ENCODE measurements around the gene KCNK1. TPM values are rescaled to one million over a fixed set of nuclear protein-coding genes. Genes with fewer than 3 reads are reported as not detected.

Gene KCNK1
- total and polyA plus RNA-seq, 2 of the 8 experiments (the other 6 are each of a cell fraction or from before 2014, with no cell fraction given) = 11.9 to 16.5 TPM

- TF ChIP-seq ATF2 (IDR thresholded peaks at IDR 0.05; ENCODE audit: low read length) = no peak
- TF ChIP-seq TAF1 (IDR thresholded peaks at IDR 0.05; ENCODE audit: low read depth, low read length) = 0 out of 2 replicates have a peak, but pooled peaks have one; percentile 13
- no peak for TF ChIP-seq JUN (IDR thresholded peaks at IDR 0.05; ENCODE audit: low read depth, low read length)
- TF ChIP-seq NRF1 (IDR thresholded peaks at IDR 0.05; ENCODE audit: low read depth, low read length) = no peak
- peak; percentile 49 for TF ChIP-seq ASH2L (IDR thresholded peaks at IDR 0.05; ENCODE audit: low read length)
- no peak for TF ChIP-seq CREB1 (IDR thresholded peaks at IDR 0.05)
- TF ChIP-seq POLR2A (IDR thresholded peaks at IDR 0.05; ENCODE audit: control extremely low read depth in 1 of 2, low read depth in 2 of 2, low read length in 2 of 2) = peak in 1 of 2 experiments; percentile 49; a peak in 1 of 3 replicates
- no peak for TF ChIP-seq EZH2 (IDR thresholded peaks at IDR 0.05; ENCODE audit: low read depth, low read length, severe bottlenecking)
- TF ChIP-seq CTCF (IDR thresholded peaks at IDR 0.05; ENCODE audit: control extremely low read depth in 1 of 3, insufficient read depth in 1 of 3, low read depth in 1 of 3, low read length in 3 of 3) = no peak
These were observed 1.0 kb downstream of the KCNK1 start (continued) for GRCh38 chr1:233614743-233615521.

Measured in H1 (cell line).